ENCODE data around the gene TSPEAR.
A peak's percentile ranks its signal among the peaks of the same experiment; 100 is the strongest.

DNA sequence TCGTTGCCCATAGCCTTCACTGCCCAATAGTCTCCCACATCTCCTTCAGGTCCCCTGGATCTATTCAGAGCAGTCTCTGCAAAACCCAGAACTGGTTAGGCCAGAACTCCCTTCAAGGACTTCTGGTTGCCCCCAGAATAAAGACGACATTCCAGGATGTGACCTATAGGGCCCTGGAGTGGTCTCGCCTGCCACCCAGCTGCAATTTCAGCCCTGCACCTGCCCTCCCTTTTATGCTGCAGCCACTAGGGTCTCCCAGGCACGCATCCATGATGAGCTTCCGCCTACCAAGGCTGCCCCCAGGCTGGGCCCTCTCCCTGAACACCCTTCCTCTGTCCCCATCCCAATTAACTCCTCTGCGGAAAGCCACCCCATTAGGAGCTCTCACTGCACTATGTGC is 7.2 kb upstream of the TSPEAR start:
- TF ChIP-seq EZH2 (conservative IDR thresholded peaks at IDR 0.05; ENCODE audit: low read depth, low read length), result no peak
- TF ChIP-seq ZNF207 (IDR thresholded peaks at IDR 0.05; ENCODE audit: borderline replicate concordance), result no peak
- no peak for TF ChIP-seq CREM (IDR thresholded peaks at IDR 0.05)
- TF ChIP-seq CREM (CRISPR knock-in tag; IDR thresholded peaks at IDR 0.05), result no peak
- no peak for TF ChIP-seq FOSL1 (CRISPR knock-in tag; IDR thresholded peaks at IDR 0.05; ENCODE audit: borderline replicate concordance)
- TF ChIP-seq ZMYM3 (CRISPR knock-in tag; IDR thresholded peaks at IDR 0.05), result no peak
- no peak for TF ChIP-seq ETV6 (CRISPR knock-in tag; conservative IDR thresholded peaks at IDR 0.05)
- TF ChIP-seq, protein P1, sequence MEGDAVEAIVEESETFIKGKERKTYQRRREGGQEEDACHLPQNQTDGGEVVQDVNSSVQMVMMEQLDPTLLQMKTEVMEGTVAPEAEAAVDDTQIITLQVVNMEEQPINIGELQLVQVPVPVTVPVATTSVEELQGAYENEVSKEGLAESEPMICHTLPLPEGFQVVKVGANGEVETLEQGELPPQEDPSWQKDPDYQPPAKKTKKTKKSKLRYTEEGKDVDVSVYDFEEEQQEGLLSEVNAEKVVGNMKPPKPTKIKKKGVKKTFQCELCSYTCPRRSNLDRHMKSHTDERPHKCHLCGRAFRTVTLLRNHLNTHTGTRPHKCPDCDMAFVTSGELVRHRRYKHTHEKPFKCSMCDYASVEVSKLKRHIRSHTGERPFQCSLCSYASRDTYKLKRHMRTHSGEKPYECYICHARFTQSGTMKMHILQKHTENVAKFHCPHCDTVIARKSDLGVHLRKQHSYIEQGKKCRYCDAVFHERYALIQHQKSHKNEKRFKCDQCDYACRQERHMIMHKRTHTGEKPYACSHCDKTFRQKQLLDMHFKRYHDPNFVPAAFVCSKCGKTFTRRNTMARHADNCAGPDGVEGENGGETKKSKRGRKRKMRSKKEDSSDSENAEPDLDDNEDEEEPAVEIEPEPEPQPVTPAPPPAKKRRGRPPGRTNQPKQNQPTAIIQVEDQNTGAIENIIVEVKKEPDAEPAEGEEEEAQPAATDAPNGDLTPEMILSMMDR (CRISPR knock-in tag; IDR thresholded peaks at IDR 0.05), result peak; percentile 70
- TF ChIP-seq STAG1 (CRISPR knock-in tag; IDR thresholded peaks at IDR 0.05), result peak; percentile 75
